ENCODE results near the gene ABCC8.

Gene ABCC8

GRCh38 chr11:17476317-17477083 lies at the start of gene ABCC8:
Gene ABCC8, minus strand, starts transcription at chr11:17476845. Its CDS starts 69 bp downstream, at chr11:17476776.
- no peak for DNase-seq (ENCODE audit: low read depth in 2 of 2)

DNA sequence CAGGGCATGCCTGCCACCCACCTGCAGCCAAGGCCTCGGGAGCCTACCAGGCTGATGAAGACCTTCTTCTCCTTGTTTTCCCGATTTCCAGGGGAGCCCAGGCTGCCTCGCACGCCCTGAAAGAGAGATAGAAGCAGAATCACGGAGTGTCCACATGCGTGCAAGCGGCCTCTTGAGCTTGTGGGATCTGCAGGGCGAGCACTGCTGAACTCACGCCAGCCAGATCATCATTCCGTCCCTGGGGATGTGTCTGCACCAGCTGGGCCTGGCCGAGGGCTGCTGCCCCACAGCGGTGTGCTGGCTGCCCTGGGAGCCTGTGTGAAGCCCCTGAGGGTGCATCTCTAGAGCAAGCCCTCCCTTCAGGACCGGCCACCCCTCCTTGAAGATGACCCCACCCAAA lies 49.7 kb upstream of the ABCC8 start:
- DNase-seq (ENCODE audit: low read depth in 2 of 2), result no peak

- DNase-seq (ENCODE audit: low read depth in 2 of 2), result no peak
Observed at GRCh38 chr11:17525570-17525969, 48.9 kb upstream of the ABCC8 start.

- DNase-seq (ENCODE audit: low read depth in 2 of 2), result no peak
Observed at GRCh38 chr11:17524221-17524620, 47.6 kb upstream of the ABCC8 start.

DNA sequence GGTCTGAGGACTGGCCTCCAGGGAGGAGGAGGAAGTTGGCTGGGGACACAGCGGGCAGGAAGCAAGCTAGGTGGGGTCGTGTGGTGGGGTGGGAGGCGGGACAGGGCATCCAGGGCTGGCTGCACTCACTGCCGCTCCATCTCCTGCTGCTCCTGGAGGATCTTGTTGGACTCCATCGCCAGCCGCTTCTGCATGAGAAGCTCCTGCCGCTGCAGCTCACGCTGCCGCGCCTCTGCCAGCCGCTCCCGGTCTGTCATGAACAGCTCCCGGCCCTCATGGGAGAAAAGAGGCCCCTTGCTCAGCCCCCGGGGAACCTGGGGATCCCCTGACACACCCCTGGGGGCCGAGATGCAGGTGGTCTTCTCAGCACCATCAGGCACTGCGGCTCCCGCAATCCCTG lies 46.0 kb upstream of the ABCC8 start:
- DNase-seq (ENCODE audit: low read depth in 2 of 2), result no peak

GRCh38 chr11:17521106-17521900 lies 44.7 kb upstream of the ABCC8 start:
- DNase-seq (ENCODE audit: low read depth in 2 of 2), result no peak

DNA sequence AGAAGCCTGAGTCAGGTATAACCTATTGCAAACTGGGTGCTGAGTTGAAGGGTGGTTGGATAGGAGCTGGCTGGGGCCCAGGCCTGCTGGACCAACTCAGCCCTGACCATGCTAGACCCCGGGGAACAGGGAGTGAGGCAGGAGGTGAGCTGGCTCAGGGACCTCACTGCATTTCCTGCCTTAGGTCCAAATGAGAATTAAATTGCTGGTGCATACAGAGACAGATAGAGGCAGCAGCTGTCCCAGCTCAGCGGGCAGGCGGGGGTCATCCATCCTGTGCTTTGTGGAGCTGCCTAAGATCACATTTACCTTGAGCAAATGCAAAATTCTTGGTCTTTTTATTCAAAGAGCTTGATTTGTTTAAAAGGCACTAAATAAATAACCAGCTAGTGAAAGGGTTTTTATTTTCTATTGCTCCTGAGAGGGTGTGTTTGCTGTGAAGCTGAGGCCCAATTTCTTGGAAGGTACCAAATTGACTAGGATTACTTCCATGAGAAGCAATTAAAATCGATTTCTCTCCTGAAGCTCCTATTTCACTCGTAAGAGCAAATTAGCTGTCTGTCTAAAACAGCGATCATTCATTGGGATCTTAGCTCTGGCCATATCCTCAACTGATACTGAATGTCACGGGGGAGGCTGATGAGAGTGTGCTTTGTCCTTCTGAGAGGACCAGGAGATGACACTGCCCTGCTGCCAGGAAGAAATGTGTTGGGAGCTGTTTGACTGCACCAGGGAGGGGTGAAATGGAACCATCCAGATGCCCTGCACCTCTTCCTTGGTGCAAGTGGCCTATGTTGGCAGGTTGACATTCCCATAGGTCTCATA lies 42.6 kb upstream of the ABCC8 start:
- no peak for DNase-seq (ENCODE audit: low read depth in 2 of 2)

GRCh38 chr11:17518366-17518765 lies 41.7 kb upstream of the ABCC8 start:
- DNase-seq (ENCODE audit: low read depth in 2 of 2), result no peak

DNA sequence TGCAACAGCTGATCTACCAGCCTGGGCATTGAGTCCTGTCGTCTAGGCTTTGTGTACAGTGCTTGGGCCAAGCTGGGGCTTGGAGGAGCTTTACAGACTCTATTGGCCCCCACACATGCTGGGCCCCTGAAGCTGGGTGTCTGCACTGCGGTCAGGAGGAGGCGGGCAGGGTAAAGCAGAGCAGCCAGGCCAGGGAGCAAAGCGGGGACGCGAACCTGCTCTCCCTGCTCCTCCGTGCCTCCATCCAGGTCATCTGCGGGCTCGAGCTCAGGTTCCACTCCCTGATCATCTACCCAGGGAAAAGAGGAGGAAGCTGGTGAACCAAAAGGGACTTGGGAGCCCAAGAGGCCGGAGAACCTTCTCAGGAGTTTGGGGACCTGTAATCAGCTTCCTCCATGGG lies 40.5 kb upstream of the ABCC8 start:
- no peak for DNase-seq (ENCODE audit: low read depth in 2 of 2)

DNA sequence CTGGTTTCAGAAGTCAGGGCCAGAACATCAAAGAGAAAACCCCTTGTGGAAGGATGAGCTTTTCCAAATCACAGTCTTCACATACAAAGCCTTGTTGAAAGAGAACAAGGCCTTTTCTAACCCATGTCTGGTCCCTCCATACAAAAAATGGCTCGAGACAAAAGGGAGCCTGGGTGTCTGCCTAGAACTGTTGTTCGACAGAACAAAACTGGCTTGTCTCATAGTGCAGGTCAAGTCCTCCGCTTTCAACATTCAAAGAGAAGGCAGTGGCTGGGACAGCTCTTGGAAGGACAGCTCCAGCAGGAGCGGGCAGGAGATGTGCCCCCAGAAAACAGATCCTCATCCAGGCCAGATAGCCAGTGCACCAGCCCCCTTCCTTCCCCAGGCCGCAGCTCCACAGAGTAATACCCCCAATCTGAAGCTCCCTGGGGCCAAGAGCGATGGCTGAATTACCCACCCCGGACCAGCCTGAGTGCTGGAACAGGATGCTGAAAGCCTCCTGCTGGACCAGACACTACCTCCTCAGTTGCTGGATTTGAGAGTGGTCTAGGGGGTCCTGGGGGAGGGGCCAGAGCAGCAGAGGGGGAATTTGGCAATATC lies 40.0 kb upstream of the ABCC8 start:
- DNase-seq (ENCODE audit: low read depth in 2 of 2), result no peak

GRCh38 chr11:17515443-17516176 lies 39.0 kb upstream of the ABCC8 start:
- DNase-seq (ENCODE audit: low read depth in 2 of 2), result no peak

- DNase-seq (ENCODE audit: low read depth in 2 of 2), result no peak
Observed at GRCh38 chr11:17514476-17514875, 37.8 kb upstream of the ABCC8 start.

GRCh38 chr11:17513853-17514252 lies 37.2 kb upstream of the ABCC8 start:
- DNase-seq (ENCODE audit: low read depth in 2 of 2), result peak in 1 of 2 donors; percentile 26

DNA sequence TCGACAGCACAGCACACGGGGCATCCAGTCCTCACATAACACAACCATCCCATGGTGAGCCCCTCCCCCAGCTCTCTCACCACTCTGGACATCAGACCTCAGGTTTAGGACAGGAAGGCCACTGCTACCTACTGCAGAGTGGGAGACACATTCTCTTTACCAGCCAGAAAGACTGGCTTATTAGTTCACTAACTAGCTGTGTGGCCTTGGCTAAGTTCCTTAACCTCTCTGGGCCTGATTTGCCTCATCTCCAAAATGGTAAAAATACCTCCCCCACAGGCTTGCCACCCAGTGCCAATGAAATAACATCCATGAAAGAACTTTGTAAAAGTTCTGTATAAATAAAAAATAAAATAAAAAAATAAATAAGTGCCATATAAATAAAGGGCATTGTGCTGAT lies 35.5 kb upstream of the ABCC8 start:
- no peak for DNase-seq (ENCODE audit: low read depth in 2 of 2)

DNA sequence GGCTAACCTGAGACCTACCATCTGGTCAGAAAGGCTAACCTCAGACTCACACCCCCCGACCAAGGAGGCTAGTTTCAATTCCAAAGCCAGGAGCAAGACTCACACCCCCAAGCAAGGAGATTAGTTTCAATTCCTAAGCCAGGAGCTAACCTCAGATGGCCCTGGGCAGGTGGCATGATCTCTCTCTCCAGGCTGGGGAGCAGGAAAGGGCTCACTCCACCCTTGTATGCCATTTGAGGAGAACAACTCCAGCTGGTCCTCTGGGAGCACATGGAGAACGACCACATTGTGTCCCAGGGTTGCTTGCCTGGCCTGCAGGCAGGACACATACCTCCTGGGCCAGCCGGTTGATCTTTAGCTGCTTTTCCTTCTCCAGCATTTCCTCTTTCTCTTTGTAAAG lies 34.9 kb upstream of the ABCC8 start:
- DNase-seq (ENCODE audit: low read depth in 2 of 2), result no peak

- no peak for DNase-seq (ENCODE audit: low read depth in 2 of 2)
Observed at GRCh38 chr11:17510507-17511206, 34.0 kb upstream of the ABCC8 start.

- DNase-seq (ENCODE audit: low read depth in 2 of 2), result no peak
Observed at GRCh38 chr11:17508791-17509190, 32.1 kb upstream of the ABCC8 start.

GRCh38 chr11:17508306-17508705 lies 31.7 kb upstream of the ABCC8 start:
- no peak for DNase-seq (ENCODE audit: low read depth in 2 of 2)

GRCh38 chr11:17507773-17508172 lies 31.1 kb upstream of the ABCC8 start:
- DNase-seq (ENCODE audit: low read depth in 2 of 2), result no peak

- DNase-seq (ENCODE audit: low read depth in 2 of 2), result no peak
Observed at GRCh38 chr11:17506942-17507341, 30.3 kb upstream of the ABCC8 start.

GRCh38 chr11:17506314-17506713 lies 29.7 kb upstream of the ABCC8 start:
- no peak for DNase-seq (ENCODE audit: low read depth in 2 of 2)
